IPS-11a (cell line): ENCODE data around the gene CATSPERD.

Experiments used
- H3K4me3 ChIP-seq: one replicate; pipeline ENCODE4 v1.5.1; 2013; ENCODE audit warnings: low read depth, low read length, control low read depth

The CATSPERD gene

DNA sequence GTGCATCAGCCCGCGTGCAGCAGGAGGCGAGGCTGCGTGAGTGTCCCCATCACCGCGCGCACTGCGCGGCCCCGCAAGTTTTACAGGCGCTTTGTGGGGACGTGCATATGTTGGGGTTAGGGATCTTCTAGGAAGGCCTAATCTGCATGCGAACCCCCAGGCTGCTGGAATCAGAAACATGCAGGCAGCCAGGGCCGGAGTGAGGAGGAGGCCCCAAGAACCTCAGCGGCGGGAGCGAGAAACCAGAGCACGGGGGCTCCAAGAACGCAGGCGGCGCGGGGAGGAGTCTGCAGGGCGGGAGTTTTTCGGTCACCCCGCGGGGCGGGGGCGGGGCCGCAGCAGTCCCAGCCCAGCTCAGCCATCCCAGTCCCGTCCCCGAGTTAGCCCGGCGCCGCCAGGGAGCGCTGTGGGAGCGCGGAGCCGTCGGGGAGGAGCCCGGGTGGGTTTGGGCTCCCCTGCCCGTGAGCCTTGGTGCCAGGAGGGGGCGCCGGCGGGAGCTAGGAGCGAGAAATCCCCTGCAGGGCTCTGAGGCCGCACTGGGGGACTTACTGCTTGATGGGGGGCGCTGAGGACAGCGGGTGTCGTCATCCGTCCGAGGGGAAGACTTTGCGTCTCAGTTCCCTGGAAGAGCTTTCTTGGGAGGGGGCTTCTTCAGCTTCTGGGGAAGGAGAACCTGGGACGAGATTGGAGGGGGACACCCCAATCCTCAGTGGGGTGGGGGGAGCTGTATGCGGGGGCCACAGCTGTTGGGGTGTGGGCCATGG, 83.5 kb downstream of the CATSPERD start:
- H3K4me3 ChIP-seq = peak overlapping the region; percentile 21

DNA sequence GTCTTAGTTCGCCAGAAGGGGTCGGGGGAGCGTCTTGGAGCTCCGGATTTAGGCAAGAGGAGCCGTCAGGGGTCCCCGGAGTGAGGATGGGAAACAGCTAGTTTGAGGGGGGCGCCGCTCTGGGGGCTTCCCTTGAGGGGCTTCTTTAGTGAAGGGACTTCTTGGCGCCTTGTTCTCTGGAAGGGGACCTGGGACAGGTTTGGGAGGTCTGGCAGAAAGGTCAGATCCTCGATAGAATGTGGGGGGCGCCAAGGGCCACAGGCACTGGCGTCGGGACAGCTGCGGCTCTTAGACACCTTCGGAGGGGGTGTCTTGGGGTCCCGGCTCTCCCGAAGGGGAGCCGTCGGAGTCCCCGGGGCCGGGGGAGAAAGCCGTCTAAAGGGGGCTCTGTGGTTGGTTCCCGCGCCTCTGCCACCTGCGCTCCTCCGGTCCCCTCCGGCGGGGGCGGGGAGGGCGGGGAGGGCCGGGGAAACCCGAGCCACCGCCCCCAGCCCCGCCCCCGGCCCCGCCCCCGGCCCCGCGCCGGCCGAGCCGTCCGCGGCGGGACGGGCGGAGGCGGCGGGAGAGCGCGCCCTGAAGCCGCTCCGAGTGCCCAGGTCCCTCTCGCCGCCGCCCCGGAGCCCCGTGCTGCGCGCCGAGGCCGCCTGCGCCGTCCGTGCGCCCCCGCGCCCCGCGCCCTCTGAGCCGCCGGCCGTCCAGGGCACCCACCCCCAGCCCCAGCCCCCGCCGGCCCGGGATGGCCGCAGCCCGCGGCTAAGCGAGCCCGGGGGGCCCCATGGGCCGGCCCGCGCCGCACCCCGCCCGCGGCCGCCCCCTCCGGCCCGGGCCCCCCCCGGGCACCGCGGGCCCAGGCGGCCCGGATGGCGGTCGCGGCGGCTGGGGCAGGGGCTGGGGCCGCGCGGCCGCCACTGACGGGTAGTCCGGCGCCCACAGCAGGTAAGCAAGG, 84.4 kb downstream of the CATSPERD start, which contains the start of gene NRTN:
TSS of gene NRTN (plus strand) at position 552 of the 946 bp plus-strand sequence. CDS start 19,099 bp downstream, outside the sequence.
- H3K4me3 ChIP-seq = peak within 1 kb of the TSS; percentile 33

DNA sequence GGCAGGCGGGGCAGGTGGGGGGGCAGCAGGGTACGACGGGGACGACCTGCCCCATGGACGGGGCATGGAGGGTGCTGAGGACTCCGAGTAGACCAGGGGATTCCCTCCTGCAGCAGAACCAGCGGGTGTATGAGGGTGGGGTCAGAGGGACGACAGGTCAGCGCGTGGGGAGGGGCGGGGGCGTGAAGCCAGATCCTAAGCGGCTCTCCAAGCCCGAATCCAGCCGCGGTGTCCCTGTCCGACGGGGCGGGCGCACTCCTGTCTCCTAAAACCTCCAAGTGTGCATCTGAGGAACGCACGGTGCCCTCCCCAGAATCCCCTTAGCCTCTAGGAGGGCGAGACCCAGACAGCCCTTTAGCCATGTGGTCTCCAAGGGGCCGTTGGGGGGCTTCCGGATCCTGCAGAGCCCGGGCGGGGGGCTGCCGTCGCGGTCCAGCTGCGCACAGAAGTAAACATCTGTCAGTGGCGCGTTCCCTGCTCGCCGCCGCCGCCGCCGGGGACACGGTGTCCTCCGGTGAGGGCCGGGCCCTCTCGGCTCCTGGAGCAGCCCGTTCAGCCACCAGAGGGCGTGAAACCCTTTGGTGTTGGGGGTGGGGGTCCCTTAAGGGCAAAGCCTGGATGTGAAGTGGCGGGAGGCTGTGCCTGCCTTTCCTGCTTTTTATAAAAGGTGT, 85.2 kb downstream of the CATSPERD start:
- H3K4me3 ChIP-seq = peak overlapping the region; percentile 33

DNA sequence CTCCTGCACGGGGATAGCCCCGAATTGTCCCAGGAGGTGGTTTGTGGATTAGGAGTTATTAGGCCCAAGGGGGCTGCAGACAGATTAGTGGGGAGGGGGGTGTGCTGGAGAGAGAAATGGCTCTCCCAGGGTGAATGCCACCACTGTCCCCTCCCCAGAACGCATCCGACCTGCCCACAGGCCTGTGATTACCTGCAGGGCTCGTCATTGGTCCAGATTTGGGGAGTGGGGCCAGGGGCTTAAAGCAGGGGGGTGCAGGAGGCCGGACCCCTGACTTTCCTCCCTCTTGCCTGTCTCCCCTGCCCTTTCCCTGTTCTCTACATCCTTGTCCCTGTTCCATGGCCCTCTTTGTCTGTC, 85.7 kb downstream of the CATSPERD start:
- H3K4me3 ChIP-seq = no peak overlapping the region

DNA sequence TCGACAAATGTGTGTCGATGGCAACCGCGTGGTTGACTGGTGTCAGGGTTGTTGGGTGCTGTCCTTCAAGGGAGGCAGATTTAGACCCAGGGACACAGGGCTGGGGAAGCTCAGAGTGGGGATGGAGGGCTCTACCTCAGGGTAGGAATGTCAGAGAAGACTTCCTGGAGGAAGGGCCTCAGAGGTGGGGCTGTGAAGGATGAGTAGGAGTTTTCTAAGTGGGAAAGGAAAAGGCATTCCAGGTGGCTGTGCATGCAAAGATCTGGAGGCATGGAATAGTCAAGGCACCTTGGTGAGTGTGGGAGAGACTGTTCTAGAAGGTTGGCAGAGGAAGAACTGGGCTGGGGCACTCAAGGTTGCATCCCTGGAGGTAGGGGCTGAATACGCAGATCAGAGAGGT, 86.5 kb downstream of the CATSPERD start:
- no peak overlapping the region for H3K4me3 ChIP-seq

DNA sequence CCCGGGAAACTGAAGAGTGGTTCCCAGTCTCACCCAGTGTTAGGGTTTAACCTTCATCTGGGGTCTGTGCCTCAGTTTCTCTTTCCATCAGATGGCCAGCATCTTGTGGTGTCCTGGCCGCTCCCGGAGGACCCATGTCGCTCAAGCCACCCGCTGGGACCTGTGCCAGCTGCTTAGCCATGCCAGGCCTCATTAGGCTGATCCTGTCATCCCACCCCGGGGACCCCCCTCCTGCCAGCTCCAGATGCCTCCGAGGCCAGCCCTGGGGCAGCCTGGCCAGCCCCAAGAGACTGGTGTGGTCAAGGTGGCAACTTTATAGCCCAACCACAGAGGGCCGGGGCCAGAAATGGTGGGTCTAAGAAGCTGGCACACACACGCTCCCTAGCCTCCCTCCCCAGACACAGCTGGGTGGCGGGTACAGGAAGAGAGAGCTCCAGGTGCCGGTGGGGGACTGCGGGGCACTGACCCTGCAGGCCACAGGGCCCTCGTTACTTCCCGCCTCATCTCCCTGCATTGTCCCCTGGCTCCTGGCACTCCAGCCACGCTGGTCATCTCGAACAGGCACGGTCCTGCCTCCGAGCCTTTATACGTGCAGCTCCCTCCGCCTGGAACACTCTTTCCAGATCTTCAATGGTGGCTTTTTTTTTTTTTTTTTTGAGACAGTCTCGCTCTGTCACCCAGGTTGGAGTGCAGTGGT, 87.8 kb downstream of the CATSPERD start:
- no peak overlapping the region for H3K4me3 ChIP-seq

DNA sequence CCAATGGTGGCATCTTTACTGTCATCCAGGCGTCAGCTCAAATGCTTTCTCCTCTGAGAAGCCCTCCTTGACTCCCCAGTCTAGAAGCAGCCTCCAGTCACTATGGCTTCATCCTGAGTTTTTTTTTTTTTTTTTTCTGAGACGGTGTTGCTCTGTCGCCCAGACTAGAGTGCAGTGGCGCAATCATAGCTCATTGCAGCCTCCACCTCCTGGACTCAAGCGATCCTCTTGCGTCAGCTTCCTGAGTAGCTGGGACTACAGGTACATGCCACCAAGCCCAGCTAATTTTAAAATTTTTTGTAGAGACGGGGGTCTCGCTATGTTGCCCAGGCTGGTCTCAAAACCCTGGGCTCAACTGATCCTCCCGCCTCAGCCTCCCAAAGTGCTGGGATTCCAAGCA, 88.6 kb downstream of the CATSPERD start:
- no peak overlapping the region for H3K4me3 ChIP-seq

DNA sequence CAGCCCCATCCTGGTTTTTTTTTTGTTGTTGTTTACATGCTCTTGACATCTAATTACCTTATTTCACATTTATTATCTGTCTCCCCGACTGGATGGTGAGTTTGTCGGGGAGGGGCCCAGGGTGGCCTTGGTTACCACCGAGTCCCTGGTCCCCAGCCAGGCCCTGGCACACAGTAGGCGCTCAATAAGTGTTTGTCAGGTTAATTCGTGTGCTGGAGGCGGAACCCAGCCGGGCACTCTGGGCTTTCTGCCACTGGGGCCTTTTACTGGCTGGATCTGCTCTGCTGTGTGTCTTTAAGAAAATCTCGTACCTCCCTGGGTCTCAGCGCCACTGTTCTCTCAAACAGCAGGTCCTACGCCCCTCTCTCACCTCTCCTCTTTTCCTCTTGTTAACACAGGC, 89.0 kb downstream of the CATSPERD start:
- no peak overlapping the region for H3K4me3 ChIP-seq

DNA sequence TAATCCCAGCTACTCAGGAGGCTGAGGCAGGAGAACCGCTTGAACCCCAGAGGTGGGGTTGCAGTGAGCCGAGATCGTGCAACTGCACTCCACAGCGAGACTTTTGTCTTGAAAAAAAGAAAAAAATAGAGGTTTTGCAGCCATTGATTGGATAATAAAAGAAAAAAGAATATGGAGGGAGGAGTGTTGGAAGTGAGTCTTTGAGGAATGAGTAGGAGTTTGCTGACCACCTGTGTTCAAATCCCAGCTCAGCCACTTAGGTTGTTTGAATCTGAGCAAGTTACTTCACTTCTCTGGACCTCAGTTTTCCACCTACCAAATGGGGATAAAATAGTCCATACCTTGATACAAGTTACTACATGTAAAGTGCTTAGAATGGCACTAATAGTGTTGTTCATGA, 90.7 kb downstream of the CATSPERD start:
- no peak overlapping the region for H3K4me3 ChIP-seq

DNA sequence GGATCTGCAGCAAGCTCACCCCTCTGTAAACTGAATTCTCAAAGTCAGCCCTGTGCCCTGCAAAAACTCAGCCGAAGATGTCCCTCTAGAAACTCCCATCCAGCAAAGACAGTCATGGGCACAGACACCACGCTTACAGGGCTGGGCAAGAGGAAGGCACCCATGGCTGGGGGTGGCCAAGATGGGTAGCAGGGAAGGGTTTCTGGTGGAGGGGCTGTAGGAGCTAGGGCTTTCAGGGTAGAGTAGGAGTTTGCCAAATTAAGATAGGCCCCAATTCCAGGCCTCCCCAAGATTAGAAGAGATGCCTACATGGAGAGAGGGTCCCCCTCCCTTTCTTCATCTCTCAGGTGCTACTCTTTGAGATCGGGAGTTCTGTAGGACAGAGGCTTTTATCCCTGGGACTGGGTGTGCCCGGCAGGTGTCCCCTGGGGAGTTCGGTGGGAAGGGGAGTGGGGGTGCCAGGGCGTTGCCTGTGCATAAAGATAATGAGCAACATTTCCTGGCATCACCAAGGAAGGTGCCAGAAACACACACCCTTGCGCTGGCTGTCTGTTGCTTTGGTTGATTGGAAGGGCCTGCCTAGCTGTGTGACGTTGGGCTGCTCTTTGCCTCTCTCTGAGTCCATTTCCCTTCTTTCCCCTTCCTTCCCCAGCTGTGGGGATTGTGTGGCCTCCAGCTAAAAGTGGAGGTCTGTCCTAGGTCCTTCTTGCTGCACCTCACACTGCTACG, 93.8 kb downstream of the CATSPERD start:
- H3K4me3 ChIP-seq = no peak overlapping the region

DNA sequence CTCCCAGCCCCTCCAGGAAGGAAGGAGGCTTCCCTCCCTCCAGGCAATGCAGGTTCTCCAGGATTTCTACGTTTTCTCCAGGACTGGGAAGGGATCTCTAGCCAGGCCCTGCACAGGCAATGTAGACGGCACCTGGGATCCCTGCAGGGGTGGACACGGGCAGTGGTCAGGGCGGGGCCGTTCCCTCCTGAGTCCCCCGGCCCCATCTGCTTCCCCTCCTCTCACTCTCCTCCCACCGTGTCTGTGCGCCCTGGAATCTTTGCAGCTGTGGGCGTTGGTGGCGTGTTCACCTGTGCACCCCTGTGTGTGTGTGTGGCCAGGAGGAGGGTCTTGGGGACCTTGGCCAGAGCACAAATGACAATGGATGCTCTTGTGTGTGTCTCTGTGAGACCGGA, 94.4 kb downstream of the CATSPERD start:
- H3K4me3 ChIP-seq = no peak overlapping the region

DNA sequence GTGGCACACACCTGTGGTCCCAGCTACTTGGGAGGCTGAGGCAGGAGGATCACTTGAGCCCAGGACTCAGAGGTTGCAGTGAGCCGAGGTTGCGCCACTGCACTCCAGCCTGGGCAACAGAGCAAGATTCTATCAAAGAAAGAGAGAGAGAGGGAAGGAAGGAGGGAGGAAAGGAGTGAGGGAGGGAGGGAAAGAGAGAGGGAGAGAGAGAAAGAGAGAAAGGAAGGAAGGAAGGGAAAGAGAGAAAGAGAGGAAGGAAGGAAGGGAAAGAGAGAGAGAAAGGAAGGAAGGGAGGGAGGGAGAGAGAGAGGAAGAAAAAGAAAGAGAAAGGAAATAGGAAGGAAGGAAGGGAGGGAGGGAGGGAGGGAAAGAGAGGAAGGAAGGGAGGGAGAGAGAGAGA, 96.8 kb downstream of the CATSPERD start:
- no peak overlapping the region for H3K4me3 ChIP-seq

DNA sequence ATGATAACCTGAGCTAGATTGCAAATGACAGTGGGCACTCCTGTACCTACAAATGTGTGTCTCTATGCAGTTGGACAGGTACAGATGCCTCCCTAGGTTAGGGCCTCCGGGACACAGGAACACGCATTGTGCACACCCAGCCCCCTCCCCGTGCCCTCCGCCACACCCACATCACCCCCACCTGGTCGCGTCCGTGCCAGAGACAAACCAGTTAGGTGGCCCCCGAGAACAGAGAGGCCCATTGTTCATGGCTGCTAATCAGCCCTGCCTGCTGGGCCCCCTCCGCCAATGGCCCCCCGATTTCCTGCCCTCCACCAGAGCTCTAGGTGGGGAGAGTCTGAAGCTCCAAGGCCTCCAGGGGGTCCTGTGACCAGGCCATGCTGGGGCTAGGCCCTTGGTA, 98.2 kb downstream of the CATSPERD start:
- no peak overlapping the region for H3K4me3 ChIP-seq

DNA sequence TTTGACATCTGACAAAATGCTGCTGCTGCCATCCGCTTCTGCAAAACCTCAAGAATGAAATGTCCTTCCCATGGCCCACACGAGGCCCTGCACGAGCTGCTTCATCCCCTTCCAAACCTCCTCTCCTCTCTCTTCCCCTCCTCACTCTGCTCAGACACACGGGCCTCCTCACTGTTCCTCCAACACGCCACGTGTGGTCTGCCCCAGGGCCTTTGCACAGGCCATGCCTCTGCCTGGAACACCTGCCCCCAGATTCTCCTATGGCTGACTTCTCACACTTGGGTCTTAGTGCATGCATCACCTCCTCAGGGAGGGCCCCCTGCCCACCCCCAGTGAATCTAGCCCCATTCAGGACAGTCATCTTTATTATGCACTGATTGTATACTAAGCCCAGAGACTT, 100.3 kb downstream of the CATSPERD start:
- no peak overlapping the region for H3K4me3 ChIP-seq

DNA sequence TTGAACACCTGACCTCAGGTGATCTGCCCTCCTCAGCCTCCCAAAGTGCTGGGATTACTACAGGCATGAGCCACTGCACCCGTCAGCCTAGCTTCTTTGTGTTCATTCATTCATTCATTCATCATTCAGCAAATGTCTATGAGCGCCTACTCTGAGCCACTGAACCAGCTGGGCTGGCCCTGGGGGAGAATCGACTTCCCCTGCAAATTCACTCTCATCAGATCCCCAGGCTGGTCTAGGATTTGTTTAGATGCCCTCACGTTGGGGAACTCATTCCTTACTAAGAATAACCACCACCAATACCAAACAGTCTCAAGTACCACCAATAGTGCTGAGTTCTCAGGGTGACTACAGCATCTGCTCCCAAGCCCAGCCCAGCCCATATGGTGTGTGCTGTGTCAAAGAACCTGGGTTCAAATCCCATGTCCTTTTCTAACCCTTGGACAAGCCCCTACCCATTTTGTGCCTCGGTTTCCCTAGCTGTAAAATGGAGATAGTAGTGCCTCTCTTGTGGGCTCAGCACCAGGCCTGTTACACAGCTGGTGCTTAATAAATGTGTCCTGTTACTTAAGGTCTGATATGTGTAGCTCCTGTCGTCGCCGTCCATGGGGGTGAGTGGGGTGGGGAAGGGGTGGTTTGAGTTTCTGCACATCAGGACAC, 101.2 kb downstream of the CATSPERD start:
- H3K4me3 ChIP-seq = no peak overlapping the region

DNA sequence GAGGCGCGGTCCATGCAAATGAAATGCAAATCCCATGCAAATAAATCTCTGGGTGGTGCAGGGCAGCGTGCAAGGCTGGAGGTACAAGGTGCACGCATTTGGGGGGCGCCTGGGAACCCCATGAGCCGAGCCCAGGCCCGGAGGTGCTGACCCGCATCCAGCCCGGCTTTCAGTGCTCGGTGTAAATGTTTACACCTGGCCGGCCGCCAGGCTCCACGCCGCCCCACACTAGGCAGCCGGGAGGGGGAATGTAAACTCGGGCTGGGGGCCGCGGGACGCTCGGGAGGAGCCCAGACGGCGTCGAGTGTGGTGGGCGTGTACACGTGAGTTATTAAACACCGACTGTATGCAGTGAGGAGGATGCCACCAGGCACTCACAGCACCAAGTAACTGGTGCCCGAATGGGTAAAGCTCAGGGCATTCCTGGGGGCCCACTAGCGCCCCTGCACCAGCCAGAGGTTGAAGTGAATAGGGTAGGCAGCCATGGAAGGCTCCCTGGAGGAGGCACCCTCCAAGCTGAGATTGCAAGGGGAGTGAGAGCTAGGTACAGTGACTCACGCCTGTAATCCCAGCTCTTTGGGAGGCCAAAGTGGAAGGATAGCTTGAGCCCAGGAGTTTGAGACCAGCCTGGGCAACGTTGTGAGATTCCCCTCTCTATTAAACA, 101.9 kb downstream of the CATSPERD start:
- no peak overlapping the region for H3K4me3 ChIP-seq

DNA sequence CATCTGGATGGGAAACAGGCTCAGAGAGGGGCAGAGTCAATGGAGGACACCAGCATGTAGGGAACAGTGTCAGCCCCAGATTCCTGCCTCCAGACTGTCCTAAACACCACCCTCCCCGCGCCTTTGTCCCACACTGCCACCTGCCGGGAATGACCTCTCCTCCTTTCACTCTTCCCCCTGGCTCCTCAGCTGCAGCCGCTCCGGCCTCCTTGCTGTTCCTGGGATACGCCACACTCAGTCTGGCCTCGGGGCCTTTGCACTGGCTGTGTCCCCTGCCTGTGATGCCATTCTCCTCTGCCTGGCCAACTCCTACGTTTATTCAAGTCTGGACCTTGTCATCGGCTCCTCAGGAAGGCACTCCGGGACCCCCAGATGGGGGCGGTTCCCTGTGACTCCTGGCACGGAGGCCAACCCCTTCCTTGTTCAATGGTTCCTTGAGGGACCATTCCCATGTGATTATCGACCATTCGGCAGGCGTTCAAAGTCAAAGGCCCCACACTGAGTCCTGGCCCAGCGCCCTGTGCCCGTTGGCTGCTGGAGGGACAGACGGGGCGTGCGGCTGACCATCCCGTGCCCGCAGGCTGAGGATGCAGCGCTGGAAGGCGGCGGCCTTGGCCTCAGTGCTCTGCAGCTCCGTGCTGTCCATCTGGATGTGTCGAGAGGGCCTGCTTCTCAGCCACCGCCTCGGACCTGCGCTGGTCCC, 103.3 kb downstream of the CATSPERD start:
- H3K4me3 ChIP-seq = no peak overlapping the region

DNA sequence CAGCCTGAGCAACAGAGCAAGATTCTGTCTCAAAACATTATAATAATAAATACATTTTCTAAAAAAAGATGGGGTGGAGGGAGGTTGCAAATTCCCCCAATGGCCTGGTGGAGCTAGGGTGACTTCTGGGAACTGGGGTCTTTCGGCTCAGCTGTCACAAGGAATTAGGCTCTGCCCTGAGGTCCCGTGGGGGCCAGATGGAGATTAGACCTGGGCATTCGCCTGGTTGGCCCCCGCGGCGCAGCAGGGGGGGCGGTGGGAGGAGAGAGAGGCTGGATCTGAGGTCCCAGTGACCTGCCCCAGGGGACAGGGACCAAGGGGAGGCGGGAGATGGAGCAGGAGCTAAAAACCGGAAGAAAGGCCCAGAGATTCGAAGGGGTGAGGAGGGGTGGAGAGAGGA, 104.3 kb downstream of the CATSPERD start:
- H3K4me3 ChIP-seq = no peak overlapping the region

DNA sequence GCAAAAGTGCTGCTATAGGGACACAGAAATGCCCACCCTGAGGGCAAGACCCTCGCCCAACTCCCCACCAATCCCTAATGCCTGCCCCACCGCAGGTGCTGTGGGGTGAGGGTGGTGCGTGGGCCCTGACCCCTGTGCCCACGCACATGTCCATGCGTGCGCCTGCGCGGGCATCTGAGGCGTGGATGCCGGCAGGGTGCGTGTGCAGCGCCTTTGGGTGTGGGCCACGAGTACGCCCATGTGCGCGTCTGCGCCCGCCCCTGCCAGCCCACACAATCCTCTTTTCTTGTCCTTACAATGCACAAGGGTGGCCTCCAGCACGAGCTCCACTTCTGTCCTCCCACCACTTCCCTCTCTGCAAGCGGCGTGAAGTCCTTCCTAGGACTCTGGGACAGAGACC, 104.7 kb downstream of the CATSPERD start:
- H3K4me3 ChIP-seq = no peak overlapping the region
